Uterus (tissue), 4 donors: ENCODE results near the gene RPS6KA2. TPM values are rescaled to one million over a fixed set of nuclear protein-coding genes. Genes with fewer than 3 reads are reported as not detected.

Source experiments
- DNase-seq, 2 donors: peaks; one replicate each; pipeline ENCODE4 v3.0.0-alpha.2; 2019 to 2020
- H3K27ac ChIP-seq, 2 donors: fragments of 200-600 bp; sonication (generic); 1 replicate in 1 of 2; 2 replicates in 1 of 2; pipeline ENCODE4 v1.5.1; 2016 to 2018
- H3K27me3 ChIP-seq, 2 donors: fragments of 200-600 bp; sonication (generic); one replicate each; pipeline ENCODE4 v1.5.1; 2018 to 2019; ENCODE audit warnings: control low read depth in 1 of 2
- H3K36me3 ChIP-seq, 2 donors: fragments of 200-600 bp; sonication (generic); one replicate each; pipeline ENCODE4 v1.5.1; 2019; ENCODE audit warnings: control low read depth in 1 of 2
- H3K4me1 ChIP-seq, 2 donors: fragments of 200-600 bp; sonication (generic); one replicate each; pipeline ENCODE4 v1.5.1; 2018 to 2019; ENCODE audit warnings: control low read depth in 1 of 2
- H3K4me3 ChIP-seq, 2 donors: fragments of 200-600 bp; sonication (generic); 1 replicate in 1 of 2; 2 replicates in 1 of 2; pipeline ENCODE4 v1.5.1; 2018 to 2019; ENCODE audit warnings: mild to moderate bottlenecking in 1 of 2
- H3K9me3 ChIP-seq, 2 donors: fragments of 200-600 bp; sonication (generic); one replicate each; pipeline ENCODE4 v1.5.1; 2019; ENCODE audit warnings: control low read depth in 1 of 2
- POLR2A ChIP-seq, 2 donors: fragments of 450-650 bp; IDR thresholded peaks; one replicate each; pipeline ENCODE4 v1.6.1; 2016; ENCODE audit warnings: antibody characterized with exemption in 2 of 2, mild to moderate bottlenecking in 1 of 2, moderate library complexity in 1 of 2
- intact Hi-C: fragments of 100-400 bp; cut with DNase I; formaldehyde crosslinking; loops from one replicate; pipeline ENCODE4 v1.15.1; 2023; ENCODE audit warnings: low total_unique reads
- total RNA-seq, 4 donors: library from RNA; depleted of rRNA in 3 of 4; stranded (reverse); fragments of >200 nt in 3 of 4; gene quantifications; one replicate each; pipeline versions ENCODE4 v1.1.0 to v1.2.4, GENCODE V29; 2014 to 2023
- TF ChIP-seq, protein P1 (sequence below), 4 experiments: fragments of 200-600 bp in 2 of 4; fragments of 450-650 bp in 2 of 4; sonication (generic) in 2 of 4; IDR thresholded peaks; one replicate each; pipeline ENCODE4 v1.5.1; 2016 to 2019; ENCODE audit warnings: antibody characterized with exemption in 4 of 4, mild to moderate bottlenecking in 2 of 4, moderate library complexity in 1 of 4
- donor health status: DM: yes; HTN: yes; CAD: no.

RPS6KA2 gene
- total RNA-seq, 4 donors from 2014 or later, result 34.0 to 78.4 (median 55.8) TPM

DNA sequence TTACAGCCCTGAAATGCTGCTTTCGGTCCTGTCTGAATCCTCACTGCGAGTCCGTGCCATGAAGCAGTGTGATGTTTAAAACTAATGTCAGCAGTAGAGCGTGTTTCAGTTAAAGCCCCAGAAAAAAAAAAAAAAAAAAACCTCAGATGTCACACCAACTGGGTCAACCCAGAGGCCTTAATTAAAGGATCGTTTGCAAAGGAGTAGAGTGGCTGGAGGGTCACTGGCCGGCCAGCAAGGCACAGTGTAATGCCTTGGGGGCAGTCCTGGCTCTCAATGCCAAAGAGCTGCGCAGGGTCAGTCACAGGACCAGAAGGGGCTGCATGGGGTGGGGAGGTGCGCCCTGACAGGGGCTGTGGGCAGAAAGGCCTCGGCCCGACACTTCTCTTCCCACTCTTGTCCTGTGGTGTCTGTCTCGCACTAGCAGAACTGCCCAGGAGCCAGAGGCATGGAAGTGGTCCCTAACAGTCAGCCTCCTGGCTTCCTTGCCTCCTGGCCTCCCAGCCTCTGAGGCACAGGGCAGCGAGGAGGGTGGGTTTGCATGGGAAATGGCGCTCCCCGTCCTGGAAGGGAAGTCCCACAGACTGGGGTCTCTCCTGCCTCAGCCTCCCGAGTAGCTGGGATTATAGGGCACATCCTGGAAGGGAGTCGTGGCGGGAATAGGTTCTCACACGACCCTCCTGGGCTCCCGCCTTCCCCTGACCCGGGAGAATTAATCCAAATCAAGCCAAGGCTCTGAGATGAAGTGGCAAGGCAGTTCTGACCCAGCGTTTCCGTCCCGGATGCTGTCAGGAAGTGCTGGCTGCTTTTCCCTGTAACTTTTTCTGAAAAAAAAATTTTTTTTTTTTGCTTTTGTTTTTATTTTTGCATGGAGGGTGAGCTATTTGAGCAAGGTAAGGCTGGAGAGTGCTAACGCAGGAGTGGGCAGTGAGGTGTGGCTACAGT, 190.6 kb downstream of the RPS6KA2 start:
- H3K27ac ChIP-seq, result no peak overlapping the region
- intact Hi-C loops, result no loop called here
- H3K4me1 ChIP-seq, result no peaks in the 10 kb centered on the region
- H3K4me3 ChIP-seq, result no peak overlapping the region
- no peaks in the 10 kb centered on the region for H3K36me3 ChIP-seq
- TF ChIP-seq, protein P1, sequence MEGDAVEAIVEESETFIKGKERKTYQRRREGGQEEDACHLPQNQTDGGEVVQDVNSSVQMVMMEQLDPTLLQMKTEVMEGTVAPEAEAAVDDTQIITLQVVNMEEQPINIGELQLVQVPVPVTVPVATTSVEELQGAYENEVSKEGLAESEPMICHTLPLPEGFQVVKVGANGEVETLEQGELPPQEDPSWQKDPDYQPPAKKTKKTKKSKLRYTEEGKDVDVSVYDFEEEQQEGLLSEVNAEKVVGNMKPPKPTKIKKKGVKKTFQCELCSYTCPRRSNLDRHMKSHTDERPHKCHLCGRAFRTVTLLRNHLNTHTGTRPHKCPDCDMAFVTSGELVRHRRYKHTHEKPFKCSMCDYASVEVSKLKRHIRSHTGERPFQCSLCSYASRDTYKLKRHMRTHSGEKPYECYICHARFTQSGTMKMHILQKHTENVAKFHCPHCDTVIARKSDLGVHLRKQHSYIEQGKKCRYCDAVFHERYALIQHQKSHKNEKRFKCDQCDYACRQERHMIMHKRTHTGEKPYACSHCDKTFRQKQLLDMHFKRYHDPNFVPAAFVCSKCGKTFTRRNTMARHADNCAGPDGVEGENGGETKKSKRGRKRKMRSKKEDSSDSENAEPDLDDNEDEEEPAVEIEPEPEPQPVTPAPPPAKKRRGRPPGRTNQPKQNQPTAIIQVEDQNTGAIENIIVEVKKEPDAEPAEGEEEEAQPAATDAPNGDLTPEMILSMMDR (IDR thresholded peaks at IDR 0.05), result no peak
- DNase-seq, result no peak
- H3K9me3 ChIP-seq, result no peaks in the 10 kb centered on the region
- no peaks in the 10 kb centered on the region for H3K27me3 ChIP-seq

DNA sequence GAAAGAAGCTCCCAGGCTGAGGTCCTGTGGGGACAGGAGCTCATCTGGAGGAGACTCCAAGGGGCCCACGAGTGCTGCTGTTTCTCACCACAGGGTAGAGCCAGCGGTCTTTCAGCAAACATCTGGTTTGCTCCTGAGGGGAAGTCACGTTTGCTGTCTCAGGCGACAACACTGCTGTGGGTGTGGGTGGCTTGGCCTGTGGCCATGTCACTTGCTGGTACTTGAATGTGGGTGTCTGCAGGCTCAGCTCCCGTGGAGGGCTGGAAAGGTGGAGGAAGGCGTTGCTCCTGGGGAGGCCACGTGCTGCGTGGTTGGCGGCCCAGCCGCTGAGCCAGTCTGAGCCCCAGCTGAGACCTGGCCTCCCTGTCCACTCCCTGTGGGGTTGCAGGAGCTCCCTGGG, 191.5 kb downstream of the RPS6KA2 start:
- DNase-seq, result no peak

DNA sequence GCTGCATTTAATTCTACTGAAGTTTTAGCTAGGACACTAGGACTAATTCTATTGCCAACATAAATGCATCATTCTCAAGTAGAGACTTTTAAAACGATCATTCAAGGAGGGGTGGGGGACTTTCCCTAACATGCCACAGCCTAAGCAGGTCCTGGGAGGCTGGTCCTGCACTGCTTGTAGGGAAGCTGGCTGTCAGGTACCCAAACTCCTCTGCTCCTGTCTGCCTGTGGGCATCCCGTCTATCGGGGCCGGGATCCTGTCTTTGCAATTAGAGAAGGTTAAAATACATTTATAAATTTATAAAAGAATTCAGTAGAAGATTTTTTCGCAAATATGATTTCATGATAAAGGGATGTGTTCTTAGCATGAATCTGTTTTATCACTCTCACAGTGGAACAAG, 192.7 kb downstream of the RPS6KA2 start:
- DNase-seq, result no peak
- intact Hi-C loops, result no loop called here
- TF ChIP-seq POLR2A (IDR thresholded peaks at IDR 0.05), result no peak
- TF ChIP-seq, protein P1 (IDR thresholded peaks at IDR 0.05), result no peak
- H3K27me3 ChIP-seq, result no peaks in the 10 kb centered on the region
- H3K9me3 ChIP-seq, result no peaks in the 10 kb centered on the region
- no peaks in the 10 kb centered on the region for H3K4me1 ChIP-seq
- H3K4me3 ChIP-seq, result no peak overlapping the region
- H3K36me3 ChIP-seq, result no peaks in the 10 kb centered on the region
- no peak overlapping the region for H3K27ac ChIP-seq

More for the DNA sequence above, 191.5 kb downstream of the RPS6KA2 start:
- Histone ChIP-seq H3K4me3 (no peak overlapping the region), H3K9me3 (no peaks in the 10 kb centered on the region), H3K27ac (no peak overlapping the region), H3K4me1 (no peaks in the 10 kb centered on the region), H3K36me3 (no peaks in the 10 kb centered on the region), H3K27me3 (no peaks in the 10 kb centered on the region)
- intact Hi-C loops, result no loop called here
- TF ChIP-seq, protein P1 (IDR thresholded peaks at IDR 0.05), result no peak
- no peak for TF ChIP-seq POLR2A (IDR thresholded peaks at IDR 0.05)

DNA sequence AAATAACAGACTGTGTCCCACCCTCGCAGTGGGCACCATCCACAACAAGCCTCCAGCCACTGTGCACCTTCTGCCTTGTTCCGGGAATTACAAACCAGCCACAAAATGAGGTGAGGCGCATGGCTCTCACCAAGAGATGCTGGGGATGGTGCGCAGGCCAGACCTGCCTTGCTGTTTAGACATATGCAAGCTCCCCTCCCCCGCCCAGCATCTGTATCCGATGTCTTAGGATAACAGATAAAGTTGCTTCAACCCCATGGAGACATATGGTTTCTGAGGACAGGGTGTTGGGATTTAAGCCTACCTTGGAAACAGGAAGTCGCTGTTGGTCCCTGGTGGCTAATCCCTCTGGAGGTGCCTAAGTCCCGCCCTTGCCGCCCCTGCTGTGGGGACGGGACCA, 194.0 kb downstream of the RPS6KA2 start:
- no peak for DNase-seq
- TF ChIP-seq, protein P1 (IDR thresholded peaks at IDR 0.05), result no peak
- no peak for TF ChIP-seq POLR2A (IDR thresholded peaks at IDR 0.05)
- H3K4me1 ChIP-seq, result no peaks in the 10 kb centered on the region
- H3K27me3 ChIP-seq, result no peaks in the 10 kb centered on the region
- no peaks in the 10 kb centered on the region for H3K36me3 ChIP-seq
- H3K4me3 ChIP-seq, result no peak overlapping the region
- no peak overlapping the region for H3K27ac ChIP-seq
- intact Hi-C loops, result no loop called here
- H3K9me3 ChIP-seq, result no peaks in the 10 kb centered on the region

DNA sequence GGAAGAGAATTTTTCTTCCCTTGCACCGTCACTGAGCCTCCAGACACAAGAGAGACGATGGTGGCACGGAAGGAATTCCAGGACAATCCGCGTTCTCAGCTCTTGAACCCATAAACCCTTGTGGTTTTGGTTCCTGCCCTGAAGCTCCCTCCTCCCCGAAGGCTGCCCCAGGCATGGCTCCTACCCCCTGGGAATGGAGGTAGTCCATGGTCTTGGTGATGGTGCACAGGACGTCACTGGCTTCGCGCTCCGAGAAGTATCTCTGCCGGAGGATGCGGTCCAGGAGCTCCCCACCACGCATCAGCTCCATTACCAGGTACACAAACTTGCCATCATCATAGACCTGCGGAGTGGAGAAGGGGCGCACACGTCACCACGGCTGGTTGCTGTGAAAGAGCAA, 196.8 kb downstream of the RPS6KA2 start:
- no peaks in the 10 kb centered on the region for H3K27me3 ChIP-seq
- H3K9me3 ChIP-seq, result no peaks in the 10 kb centered on the region
- no peak for TF ChIP-seq POLR2A (IDR thresholded peaks at IDR 0.05)
- TF ChIP-seq, protein P1 (IDR thresholded peaks at IDR 0.05), result no peak
- no peak overlapping the region for H3K4me3 ChIP-seq
- no peak for DNase-seq
- no peaks in the 10 kb centered on the region for H3K4me1 ChIP-seq
- no peak overlapping the region for H3K27ac ChIP-seq
- intact Hi-C loops, result no loop called here
- no peaks in the 10 kb centered on the region for H3K36me3 ChIP-seq
